Muscle of arm (tissue), 12 donors: Measurements from ENCODE around the gene LIMS2. TPM values are rescaled to one million over a fixed set of nuclear protein-coding genes. Genes with fewer than 3 reads are reported as not detected.

Experiments used
- DNase-seq: peaks from one replicate; pipeline ENCODE4 v3.0.0-alpha.2; 2013
- polyA plus RNA-seq, 12 donors: library from polyadenylated mRNA; unstranded; fragments of 120-200 nt; gene quantifications; one replicate each; pipeline ENCODE4 v1.2.1, GENCODE V29; 2013; ENCODE audit not compliant: insufficient read length in 12 of 12

Gene LIMS2
- polyA plus RNA-seq, 12 donors, result 21.5 to 57.1 (median 33.8) TPM; not detected in 1

DNA sequence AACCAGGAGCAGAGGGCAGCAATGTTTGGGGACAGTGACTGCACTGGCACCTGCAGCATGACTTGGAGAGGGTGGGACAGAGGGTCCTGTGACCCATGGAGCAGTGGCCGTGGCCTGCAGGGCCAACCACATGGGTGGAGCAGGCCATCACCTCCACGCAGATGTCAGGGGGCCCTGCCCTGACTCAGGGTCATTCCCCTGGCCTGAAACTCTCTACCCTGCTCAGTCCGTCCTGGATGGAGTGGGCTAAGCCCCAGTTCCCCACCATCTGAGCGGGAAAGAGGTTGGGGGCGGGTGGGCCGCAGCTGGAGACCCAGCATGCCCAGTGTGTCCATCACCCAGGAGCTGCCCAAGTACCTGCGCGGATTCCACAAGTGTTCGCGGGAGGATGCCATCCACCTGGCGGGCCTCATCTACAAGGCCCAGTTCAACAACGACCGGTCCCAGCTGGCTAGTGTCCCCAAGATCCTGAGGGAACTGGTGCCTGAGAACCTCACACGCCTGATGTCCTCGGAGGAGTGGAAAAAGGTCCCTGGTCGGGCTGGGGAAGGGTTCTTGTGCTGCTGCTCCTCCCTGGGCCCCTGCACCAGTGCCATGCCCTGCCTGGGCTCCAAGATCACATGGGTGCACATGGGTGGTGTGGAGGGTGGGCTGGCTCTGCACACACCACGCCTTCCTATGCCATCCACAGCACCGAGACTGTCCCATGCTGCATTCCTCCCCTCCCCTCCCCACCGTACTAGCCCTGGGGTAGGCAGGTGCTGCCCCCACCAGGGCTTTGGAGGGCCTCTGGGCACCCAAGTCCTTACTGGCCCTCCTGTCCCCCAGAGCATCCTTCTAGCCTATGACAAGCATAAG, 39.7 kb downstream of the LIMS2 start:
- no peak for DNase-seq

DNA sequence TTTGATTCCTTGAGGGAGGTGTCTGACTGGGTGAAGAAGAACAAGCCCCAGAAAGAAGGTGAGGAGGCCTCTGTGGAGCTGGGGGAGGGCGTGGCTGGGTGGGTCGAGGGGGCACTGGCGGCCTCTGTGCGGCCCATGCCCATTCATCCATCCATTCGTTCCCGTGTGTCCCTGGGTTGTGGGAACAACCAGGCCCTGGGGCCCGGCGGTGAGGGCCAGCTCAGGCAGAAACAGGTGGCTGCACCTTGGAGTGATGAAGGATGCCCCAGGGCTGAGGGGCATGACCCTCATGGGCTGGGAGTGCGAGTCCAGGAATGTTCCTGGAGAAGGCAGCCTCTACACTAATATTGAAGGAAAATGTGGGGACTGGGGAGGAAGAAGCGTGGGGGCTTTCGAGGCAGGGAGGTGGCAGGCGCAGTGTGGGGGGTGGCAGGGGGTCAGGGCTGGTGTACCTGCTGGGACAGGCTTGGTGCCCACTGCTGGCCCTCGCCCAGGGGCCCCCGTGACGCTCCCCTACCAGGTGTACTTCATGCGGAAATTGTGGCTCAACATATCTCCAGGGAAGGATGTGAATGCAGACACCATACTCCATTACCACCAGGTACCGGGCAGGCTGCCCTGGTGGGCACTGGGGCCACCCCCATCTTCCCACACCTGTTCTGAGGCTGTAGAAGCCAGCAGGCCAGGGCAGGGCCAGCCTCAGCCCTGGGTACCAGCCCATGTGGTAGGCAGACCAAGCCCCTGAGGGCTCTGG, 40.5 kb downstream of the LIMS2 start:
- no peak for DNase-seq

- DNase-seq, result no peak
Observed at GRCh38 chr2:127634066-127634617, 41.2 kb downstream of the LIMS2 start.

DNA sequence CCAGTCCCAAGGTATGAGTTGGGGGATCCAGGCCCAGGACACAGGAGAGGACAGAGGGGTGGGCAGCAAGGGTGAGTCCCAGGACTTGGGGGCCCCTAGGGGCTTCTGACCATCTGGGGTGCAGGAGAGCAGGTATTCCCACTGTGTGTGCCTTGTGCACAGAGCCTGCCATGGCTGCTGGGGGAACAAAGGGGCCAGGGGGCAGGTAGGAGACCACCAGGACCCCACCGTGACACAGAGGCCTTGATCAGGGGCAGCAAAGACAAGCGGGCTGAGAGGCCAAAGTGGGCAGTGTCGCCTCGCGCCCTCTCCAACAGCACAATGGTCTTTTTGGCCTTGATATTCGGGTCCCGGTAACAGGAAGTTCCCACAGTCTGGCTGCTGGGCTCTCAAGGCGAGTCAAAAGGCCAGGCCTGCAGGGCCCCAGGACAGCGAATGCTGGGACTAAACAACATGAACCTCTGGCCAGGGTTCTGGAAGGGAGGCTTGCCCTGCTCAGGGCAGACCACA, 41.7 kb downstream of the LIMS2 start:
- DNase-seq, result no peak

- no peak for DNase-seq
Observed at GRCh38 chr2:127632592-127633489, 42.5 kb downstream of the LIMS2 start.

DNA sequence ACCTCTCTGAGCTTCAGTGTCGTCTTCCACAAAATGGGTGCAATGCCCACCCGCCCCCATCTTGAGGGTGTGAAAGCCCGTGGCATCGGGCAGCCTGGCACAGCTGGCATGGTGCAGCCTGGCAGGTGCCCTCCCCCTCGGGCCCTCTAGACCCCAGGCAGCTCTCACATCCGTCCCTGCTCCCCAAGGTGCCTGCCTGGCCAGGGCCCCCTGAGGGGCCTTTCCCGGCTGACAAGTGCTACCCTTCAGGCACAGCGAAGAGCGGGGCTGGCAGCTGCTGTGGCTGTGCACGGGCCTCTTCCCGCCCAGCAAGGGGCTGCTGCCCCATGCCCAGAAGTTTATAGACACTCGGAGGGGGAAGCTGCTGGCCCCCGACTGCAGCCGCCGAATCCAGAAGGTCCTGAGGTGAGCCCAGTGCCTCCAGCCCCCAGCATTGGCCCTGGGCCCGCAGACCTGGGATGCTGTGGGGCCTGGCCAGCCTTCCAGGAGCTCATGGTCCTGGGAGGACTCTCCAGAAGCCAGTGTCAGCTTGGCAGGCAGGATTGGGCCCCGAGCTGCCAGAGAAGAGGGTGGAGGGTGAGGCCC, 43.2 kb downstream of the LIMS2 start:
- no peak for DNase-seq

DNA sequence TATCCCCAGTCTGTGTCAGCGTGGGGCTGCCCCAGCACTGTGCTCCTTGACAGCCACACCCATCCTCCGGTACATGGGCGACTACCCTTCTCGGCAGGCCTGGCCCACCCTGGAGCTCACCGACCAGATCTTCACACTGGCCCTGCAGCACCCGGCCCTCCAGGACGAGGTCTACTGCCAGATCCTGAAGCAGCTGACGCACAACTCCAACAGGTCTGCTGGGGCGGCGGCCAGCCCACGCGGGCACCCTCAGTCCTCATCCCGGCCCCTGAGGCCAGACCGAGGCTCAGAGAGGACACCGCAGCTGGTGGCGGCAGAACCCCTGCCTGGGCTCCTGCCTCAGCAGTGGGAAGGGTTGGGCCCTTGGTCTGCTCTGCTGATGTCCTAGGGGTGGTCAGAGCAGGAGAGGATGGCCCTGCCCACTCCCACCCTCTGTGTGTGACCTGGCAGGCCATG, 43.8 kb downstream of the LIMS2 start:
- DNase-seq, result no peak

DNA sequence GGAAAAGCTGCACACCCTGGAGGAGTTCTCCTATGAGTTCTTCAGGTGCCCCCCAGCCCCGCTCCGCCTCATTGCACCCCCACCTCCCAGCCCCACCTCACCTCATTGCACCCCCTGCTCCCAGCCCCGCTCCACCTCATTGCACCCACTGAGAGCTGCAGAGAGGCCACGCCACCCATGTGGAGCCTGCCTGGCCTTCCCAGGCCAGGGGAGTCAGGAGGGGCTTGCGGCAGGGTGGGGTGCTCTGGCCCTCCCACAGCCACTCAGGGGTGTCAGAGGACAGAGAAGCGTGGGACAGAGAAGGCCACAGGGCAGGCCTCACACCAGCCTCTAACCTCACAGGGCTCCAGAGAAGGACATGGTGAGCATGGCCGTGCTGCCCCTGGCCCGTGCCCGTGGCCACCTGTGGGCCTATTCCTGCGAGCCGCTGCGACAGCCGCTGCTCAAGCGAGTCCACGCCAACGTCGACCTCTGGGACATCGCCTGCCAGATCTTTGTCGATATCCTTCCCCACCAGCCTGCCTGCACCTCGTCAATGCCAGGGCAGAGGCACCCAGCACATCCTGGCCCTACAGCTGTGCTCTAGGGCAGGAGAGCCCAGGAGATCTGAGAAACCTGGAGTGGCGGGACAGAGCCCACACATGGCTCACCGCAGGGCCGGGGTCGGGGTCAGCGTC, 44.3 kb downstream of the LIMS2 start:
- no peak for DNase-seq

GRCh38 chr2:127630096-127630863, 45.0 kb downstream of the LIMS2 start:
- DNase-seq, result no peak

DNA sequence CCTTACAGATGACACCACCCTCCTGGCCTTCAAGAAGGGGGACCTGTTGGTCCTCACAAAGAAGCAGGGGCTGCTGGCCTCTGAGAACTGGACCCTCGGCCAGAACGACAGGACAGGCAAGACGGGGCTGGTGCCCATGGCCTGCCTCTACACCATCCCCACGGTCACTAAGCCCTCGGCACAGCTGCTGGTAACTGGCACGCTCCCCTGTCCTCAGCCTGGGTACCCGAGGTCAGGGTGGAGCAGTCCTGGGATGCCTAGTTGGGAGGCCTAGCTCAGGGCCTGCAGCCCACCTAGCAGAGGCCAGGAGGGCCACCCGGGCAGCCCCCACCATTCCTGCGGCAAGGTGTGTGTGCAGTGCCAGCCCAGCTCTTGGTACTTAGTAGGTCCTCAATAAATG, 45.7 kb downstream of the LIMS2 start:
- DNase-seq, result no peak

DNA sequence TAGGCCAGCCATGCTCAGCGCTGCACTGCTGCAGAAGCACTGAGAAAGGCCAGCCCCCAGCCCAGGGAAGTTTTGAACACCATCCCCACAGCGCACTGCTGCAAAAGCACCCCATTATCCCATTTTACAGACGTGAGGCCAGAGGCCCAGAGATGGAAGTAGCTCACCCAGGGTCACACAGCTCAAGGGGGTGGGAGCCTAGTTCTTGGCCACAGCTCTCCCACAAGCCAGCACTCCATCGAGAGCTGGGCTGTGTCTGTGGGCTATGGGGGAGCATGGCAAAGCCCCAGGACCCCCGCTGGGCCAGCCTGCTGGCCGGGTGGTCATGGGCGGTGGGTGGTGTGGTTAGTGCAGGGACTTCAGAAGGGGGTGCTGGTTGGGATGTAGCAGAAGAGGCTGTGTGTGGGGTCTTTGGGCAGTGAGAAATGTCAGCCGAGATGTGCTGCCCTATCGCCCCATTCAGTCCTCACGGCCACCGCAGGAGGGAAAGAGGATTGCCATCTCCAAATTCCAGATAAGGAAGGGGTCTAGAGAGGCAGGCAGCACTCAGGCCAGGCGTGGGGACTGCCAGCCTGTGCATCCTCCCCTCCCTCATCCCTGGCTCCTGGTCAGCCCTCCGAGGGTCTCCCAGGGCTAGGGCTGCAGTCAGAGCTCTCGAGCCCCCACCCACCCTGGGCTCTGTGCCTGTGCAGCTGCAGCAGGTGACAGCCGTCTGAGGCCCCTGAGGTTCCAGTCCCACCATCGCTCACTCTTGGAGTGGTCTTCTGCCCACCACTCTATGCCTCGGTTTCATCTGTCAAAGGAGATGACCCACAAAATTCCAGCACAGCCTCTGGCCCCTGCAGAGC, 46.3 kb downstream of the LIMS2 start:
- DNase-seq, result no peak

DNA sequence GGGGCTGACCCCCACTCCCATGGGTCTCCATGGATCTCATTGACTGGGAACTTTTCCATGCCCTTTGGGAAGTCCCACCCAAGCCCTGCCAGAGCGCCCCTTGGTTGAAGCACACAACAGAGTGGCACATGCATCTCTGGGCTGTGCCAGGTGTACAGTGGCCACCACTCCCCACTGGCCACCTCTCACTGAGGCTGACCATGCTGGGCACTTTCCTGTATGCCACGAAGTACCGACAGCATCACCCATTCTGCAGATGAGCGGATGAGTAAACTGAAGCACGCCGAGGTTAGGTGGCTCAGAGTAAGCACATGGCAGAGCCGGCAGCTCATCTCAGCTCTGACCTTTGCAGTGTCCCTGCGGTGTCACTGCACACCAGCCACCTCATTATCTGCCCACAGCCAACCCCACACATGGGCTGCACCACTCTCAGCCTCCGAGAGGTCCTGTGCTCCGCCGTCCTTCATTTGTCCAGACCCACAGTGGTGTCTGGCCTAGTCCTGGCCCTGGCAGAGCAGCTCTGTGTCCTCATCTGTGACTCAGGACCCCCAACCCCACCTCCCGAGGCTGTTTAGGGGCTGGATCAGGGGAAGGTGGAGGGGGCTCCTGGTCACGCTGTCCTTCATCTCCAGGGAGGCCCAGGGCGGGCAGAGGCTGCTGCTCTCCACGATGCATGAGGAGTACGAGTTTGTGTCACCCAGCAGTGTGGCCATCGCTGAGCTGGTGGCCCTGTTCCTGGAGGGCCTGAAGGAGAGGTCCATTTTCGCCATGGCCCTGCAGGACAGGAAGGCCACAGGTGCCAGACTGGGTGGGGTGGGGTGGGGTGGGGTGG, 47.4 kb downstream of the LIMS2 start:
- DNase-seq, result no peak

- DNase-seq, result no peak
Observed at GRCh38 chr2:127626917-127627739, 48.2 kb downstream of the LIMS2 start.

- no peak for DNase-seq
Observed at GRCh38 chr2:127626175-127626574, 49.2 kb downstream of the LIMS2 start.

- DNase-seq, result no peak
Observed at GRCh38 chr2:127625572-127625951, 49.8 kb downstream of the LIMS2 start.

- no peak for DNase-seq
Observed at GRCh38 chr2:127624756-127625571, 50.4 kb downstream of the LIMS2 start.
